ENCODE results near the gene PHF2. TPM values are rescaled to one million over a fixed set of nuclear protein-coding genes. Genes with fewer than 3 reads are reported as not detected.

The PHF2 gene
- total RNA-seq, 1 donor from 2014 or later = 12.1 TPM

- Histone ChIP-seq H3K9me3 (ENCODE audit: insufficient read depth, low read depth, low read length) (no peaks in the 10 kb centered on the region), H3K4me3 (ENCODE audit: insufficient read depth, low read depth, low read length) (no peak overlapping the region), H3K36me3 (ENCODE audit: insufficient read depth, low read length) (no peaks in the 10 kb centered on the region), H3K79me2 (ENCODE audit: insufficient read depth, low read length) (peaks cover 86% of the 10 kb centered on the region), H3K27ac (ENCODE audit: low read depth, low read length) (no peak overlapping the region), H2AFZ (ENCODE audit: low read depth, low read length) (no peak overlapping the region), H3K4me2 (ENCODE audit: low read length) (no peak overlapping the region), H4K20me1 (ENCODE audit: insufficient read depth, low read length) (peaks cover 75% of the 10 kb centered on the region), H3K4me1 (ENCODE audit: insufficient read depth, low read length) (peaks cover 3% of the 10 kb centered on the region), H3K9ac (ENCODE audit: low read length) (no peak overlapping the region), H3K27me3 (ENCODE audit: insufficient read depth, low read length) (no peaks in the 10 kb centered on the region)
- TF ChIP-seq EZH2 (IDR thresholded peaks at IDR 0.05; ENCODE audit: insufficient read depth, low read length) (no peak), CTCF (IDR thresholded peaks at IDR 0.05; ENCODE audit: insufficient read depth, low read depth, low read length) (no peak)
- H3K27ac Mint-ChIP-seq (ENCODE audit: unreplicated experiment) = no peak overlapping the region
- H3K27me3 Mint-ChIP-seq (ENCODE audit: low read depth, unreplicated experiment) = no peaks in the 10 kb centered on the region
- no peak for FAIRE-seq
- peaks cover 2% of the 10 kb centered on the region for H3K36me3 Mint-ChIP-seq (ENCODE audit: low read depth, unreplicated experiment)
- no peaks in the 10 kb centered on the region for H3K4me1 Mint-ChIP-seq (ENCODE audit: low read depth, unreplicated experiment)
- no peak overlapping the region for H3K4me3 Mint-ChIP-seq (ENCODE audit: unreplicated experiment)
- DNase-seq (ENCODE audit: low read depth) = no peak
- H3K9me3 Mint-ChIP-seq (ENCODE audit: unreplicated experiment) = no peaks in the 10 kb centered on the region
These were observed 24.7 kb downstream of the PHF2 start for GRCh38 chr9:93601063-93601462.

- no peaks in the 10 kb centered on the region for H3K27me3 Mint-ChIP-seq (ENCODE audit: low read depth, unreplicated experiment)
- no peaks in the 10 kb centered on the region for H3K4me1 Mint-ChIP-seq (ENCODE audit: low read depth, unreplicated experiment)
These were observed 25.3 kb downstream of the PHF2 start for GRCh38 chr9:93601666-93602065.

More at GRCh38 chr9:93601666-93602065, 25.3 kb downstream of the PHF2 start:
- Mint-ChIP-seq H3K36me3 (ENCODE audit: low read depth, unreplicated experiment) (peaks cover 2% of the 10 kb centered on the region), H3K27ac (ENCODE audit: unreplicated experiment) (no peak overlapping the region), H3K9me3 (ENCODE audit: unreplicated experiment) (no peaks in the 10 kb centered on the region), H3K4me3 (ENCODE audit: unreplicated experiment) (no peak overlapping the region)
- Histone ChIP-seq H3K27ac (ENCODE audit: low read depth, low read length) (no peak overlapping the region), H3K27me3 (ENCODE audit: insufficient read depth, low read length) (no peaks in the 10 kb centered on the region), H3K4me1 (ENCODE audit: insufficient read depth, low read length) (peaks cover 3% of the 10 kb centered on the region), H3K4me2 (ENCODE audit: low read length) (no peak overlapping the region), H3K79me2 (ENCODE audit: insufficient read depth, low read length) (peaks cover 87% of the 10 kb centered on the region), H3K9ac (ENCODE audit: low read length) (no peak overlapping the region), H4K20me1 (ENCODE audit: insufficient read depth, low read length) (peaks cover 76% of the 10 kb centered on the region), H3K4me3 (ENCODE audit: insufficient read depth, low read depth, low read length) (no peak overlapping the region), H3K9me3 (ENCODE audit: insufficient read depth, low read depth, low read length) (no peaks in the 10 kb centered on the region), H2AFZ (ENCODE audit: low read depth, low read length) (no peak overlapping the region), H3K36me3 (ENCODE audit: insufficient read depth, low read length) (no peaks in the 10 kb centered on the region)
- no peak for DNase-seq (ENCODE audit: low read depth)
- FAIRE-seq = no peak
- no peak for TF ChIP-seq EZH2 (IDR thresholded peaks at IDR 0.05; ENCODE audit: insufficient read depth, low read length)
- TF ChIP-seq CTCF (IDR thresholded peaks at IDR 0.05; ENCODE audit: insufficient read depth, low read depth, low read length) = no peak
